ENCODE data around the gene FCN2. TPM values are rescaled to one million over a fixed set of nuclear protein-coding genes. Genes with fewer than 3 reads are reported as not detected.
A peak's percentile ranks its signal among the peaks of the same experiment; 100 is the strongest.

FCN2 gene
- total and polyA plus RNA-seq, 2 of the 13 experiments (the other 11 are each of a cell fraction or from before 2014, with no cell fraction given), result not detected

- TF ChIP-seq STAG1 (CRISPR knock-in tag; IDR thresholded peaks at IDR 0.05), result no peak
Measured at GRCh38 chr9:134895567-134895907, 14.9 kb downstream of the FCN2 start (continued).

DNA sequence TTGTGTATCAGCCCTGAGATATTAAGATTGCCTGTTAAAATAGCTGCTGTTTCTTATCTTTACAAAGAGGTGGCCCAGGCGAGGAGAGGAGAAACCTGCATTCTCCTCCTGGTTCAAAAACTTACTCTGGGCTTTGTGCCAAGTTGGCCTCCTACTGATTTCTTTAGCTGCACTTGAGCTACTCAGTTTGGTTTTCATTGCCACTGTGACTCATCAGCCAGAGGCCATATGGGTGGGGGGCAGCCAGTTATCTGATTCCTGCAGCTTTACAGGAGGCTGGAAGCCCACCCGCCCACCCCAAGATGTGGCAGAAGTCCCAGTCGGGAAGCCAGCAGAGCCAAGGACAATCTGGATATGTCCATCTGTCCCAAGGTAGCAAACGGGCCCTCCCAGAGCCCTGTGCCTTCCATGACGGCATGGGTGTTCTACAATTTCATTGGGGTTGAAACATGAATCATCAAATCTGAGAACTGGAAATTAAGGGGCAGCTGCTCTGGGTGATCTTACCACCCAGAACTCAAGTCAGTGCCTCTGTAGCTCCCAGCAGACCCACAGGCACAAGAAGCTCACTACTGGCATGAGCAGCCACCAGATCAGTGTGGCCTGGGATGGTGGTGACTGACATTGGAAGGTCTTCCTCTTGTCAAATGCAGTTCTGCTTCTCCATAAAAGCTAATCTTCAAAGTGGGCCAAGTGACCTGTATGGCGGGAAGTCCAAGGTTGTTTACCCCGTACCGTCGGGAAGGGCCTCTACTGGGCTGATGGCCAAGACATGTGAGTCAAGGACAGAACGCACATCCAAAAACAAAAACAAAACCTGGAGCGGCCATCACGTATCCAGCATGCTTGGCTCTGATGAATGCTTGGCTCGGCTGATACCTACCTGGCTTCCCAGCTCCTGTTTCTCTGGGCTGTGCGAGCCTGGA, 15.6 kb downstream of the FCN2 start:
- no peak for DNase-seq (ENCODE audit: low spot score)
- intact Hi-C loops (cut with micrococcal nuclease; ENCODE audit: unreplicated experiment) (no loop called here), in situ Hi-C loops (cut with HindIII; ENCODE audit: extremely low pct_ligation_motif_present, low pct_unique_long_range_greater_than_20kb) (no loop called here)
- no peak for ATAC-seq
- Histone ChIP-seq H3K4me2 (ENCODE audit: low read depth, low read length) (no peak overlapping the region), H2AFZ (ENCODE audit: low read length) (no peak overlapping the region), H4K20me1 (ENCODE audit: insufficient read depth, low read length) (no peaks in the 10 kb centered on the region), H3K9ac (ENCODE audit: insufficient read depth, low read depth, low read length) (no peak overlapping the region), H3K4me3 (replicated peaks in 1 of 3; ENCODE audit: insufficient read depth in 1 of 3, low read depth in 2 of 3, low read length in 3 of 3) (no peak overlapping the region), H3K4me1 (ENCODE audit: insufficient read depth, low read length) (no peaks in the 10 kb centered on the region), H3K9me3 (ENCODE audit: low read length) (no peaks in the 10 kb centered on the region), H3K27ac (ENCODE audit: extremely low read length, insufficient read depth, low read length) (no peak overlapping the region), H3K36me3 (replicated peaks in 1 of 2; ENCODE audit: control insufficient read depth in 1 of 2, insufficient read depth in 2 of 2, low read length in 2 of 2) (no peaks in the 10 kb centered on the region), H3K79me2 (ENCODE audit: insufficient read depth, low read length) (no peaks in the 10 kb centered on the region), H3K27me3 (ENCODE audit: control insufficient read depth in 1 of 2, insufficient read depth in 2 of 2, low read length in 2 of 2) (peaks cover 3 to 25% of the 10 kb centered on the region in 2 experiments; a peak in 3 of 5 replicates)
- 3% methylated on average over 4 of the region's 14 CpGs for WGBS (ENCODE audit: low lambda C conversion rate)
- FAIRE-seq, result no peak
- ChIA-PET POLR2A (no interaction called here), CTCF (ENCODE audit: low intra/inter-chr PET ratio, low total read pairs) (no interaction called here)
- no TSS peak for BruUV-seq (replicated peaks)
- TF ChIP-seq IKZF1 (IDR thresholded peaks at IDR 0.05), result no peak
- TF ChIP-seq, protein P1, sequence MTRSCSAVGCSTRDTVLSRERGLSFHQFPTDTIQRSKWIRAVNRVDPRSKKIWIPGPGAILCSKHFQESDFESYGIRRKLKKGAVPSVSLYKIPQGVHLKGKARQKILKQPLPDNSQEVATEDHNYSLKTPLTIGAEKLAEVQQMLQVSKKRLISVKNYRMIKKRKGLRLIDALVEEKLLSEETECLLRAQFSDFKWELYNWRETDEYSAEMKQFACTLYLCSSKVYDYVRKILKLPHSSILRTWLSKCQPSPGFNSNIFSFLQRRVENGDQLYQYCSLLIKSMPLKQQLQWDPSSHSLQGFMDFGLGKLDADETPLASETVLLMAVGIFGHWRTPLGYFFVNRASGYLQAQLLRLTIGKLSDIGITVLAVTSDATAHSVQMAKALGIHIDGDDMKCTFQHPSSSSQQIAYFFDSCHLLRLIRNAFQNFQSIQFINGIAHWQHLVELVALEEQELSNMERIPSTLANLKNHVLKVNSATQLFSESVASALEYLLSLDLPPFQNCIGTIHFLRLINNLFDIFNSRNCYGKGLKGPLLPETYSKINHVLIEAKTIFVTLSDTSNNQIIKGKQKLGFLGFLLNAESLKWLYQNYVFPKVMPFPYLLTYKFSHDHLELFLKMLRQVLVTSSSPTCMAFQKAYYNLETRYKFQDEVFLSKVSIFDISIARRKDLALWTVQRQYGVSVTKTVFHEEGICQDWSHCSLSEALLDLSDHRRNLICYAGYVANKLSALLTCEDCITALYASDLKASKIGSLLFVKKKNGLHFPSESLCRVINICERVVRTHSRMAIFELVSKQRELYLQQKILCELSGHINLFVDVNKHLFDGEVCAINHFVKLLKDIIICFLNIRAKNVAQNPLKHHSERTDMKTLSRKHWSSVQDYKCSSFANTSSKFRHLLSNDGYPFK (CRISPR knock-in tag; IDR thresholded peaks at IDR 0.05; ENCODE audit: borderline replicate concordance), result no peak
- TF ChIP-seq NFIB (CRISPR knock-in tag; IDR thresholded peaks at IDR 0.05; ENCODE audit: borderline replicate concordance), result no peak
- TF ChIP-seq ZNF770 (CRISPR knock-in tag; IDR thresholded peaks at IDR 0.05), result no peak
- TF ChIP-seq MIER2 (CRISPR knock-in tag; IDR thresholded peaks at IDR 0.05), result no peak
- TF ChIP-seq ZMYM2 (CRISPR knock-in tag; IDR thresholded peaks at IDR 0.05), result no peak
- TF ChIP-seq ARID5B (CRISPR knock-in tag; IDR thresholded peaks at IDR 0.05), result 0 out of 2 replicates have a peak, but pooled peaks have one; percentile 22
- TF ChIP-seq DBP (CRISPR knock-in tag; IDR thresholded peaks at IDR 0.05; ENCODE audit: not compliant biosample characterization), result no peak

Data from HepG2 (cell line).